Trophoblast cell (in vitro differentiated cells and primary cell): ENCODE data around the gene ERBB2.
A peak's percentile ranks its signal among the peaks of the same experiment; 100 is the strongest.

Experiments
- DNase-seq, 2 donors: peaks; one replicate each; pipeline ENCODE4 v3.0.0-alpha.2; 2016
- H2AFZ ChIP-seq: 2 replicates; pipeline ENCODE4 v1.6.1; 2013; ENCODE audit warnings: low read length, moderate library complexity, mild to moderate bottlenecking; ENCODE audit not compliant: insufficient read depth, poor library complexity
- H2AK5ac ChIP-seq: 2 replicates; pipeline ENCODE4 v1.6.1; 2013; ENCODE audit warnings: mild to moderate bottlenecking, low read length
- H2BK120ac ChIP-seq: 2 replicates; pipeline ENCODE4 v1.6.1; 2013; ENCODE audit warnings: low read length, mild to moderate bottlenecking, moderate library complexity; ENCODE audit not compliant: insufficient read depth, poor library complexity
- H2BK12ac ChIP-seq: 2 replicates; pipeline ENCODE4 v1.6.1; 2013; ENCODE audit warnings: mild to moderate bottlenecking, low read length, moderate library complexity
- H2BK5ac ChIP-seq: 2 replicates; pipeline ENCODE4 v1.6.1; 2013; ENCODE audit warnings: low read length, low read depth, moderate library complexity, mild to moderate bottlenecking; ENCODE audit not compliant: poor library complexity
- H3K14ac ChIP-seq: 2 replicates; pipeline ENCODE4 v1.6.1; 2013; ENCODE audit warnings: mild to moderate bottlenecking, low read length
- H3K18ac ChIP-seq: 2 replicates; pipeline ENCODE4 v1.6.1; 2013; ENCODE audit warnings: mild to moderate bottlenecking, low read length
- H3K23ac ChIP-seq: 2 replicates; pipeline ENCODE4 v1.6.1; 2013; ENCODE audit warnings: low read length
- H3K27ac ChIP-seq: 2 replicates; pipeline ENCODE4 v1.5.1; 2013; ENCODE audit warnings: low read depth, mild to moderate bottlenecking, inconsistent platforms, low read length, moderate library complexity
- H3K27me3 ChIP-seq: 2 replicates; pipeline ENCODE4 v1.6.1; 2013; ENCODE audit warnings: inconsistent platforms, mild to moderate bottlenecking, low read length, moderate library complexity; ENCODE audit not compliant: insufficient read depth
- H3K36me3 ChIP-seq, 2 experiments: 1 replicate in 1 of 2; 2 replicates in 1 of 2; pipeline ENCODE4 v1.6.1; 2013; ENCODE audit warnings: low read length in 2 of 2, mild to moderate bottlenecking in 2 of 2, moderate library complexity in 1 of 2; ENCODE audit not compliant: insufficient read depth in 2 of 2, control insufficient read depth in 1 of 2
- H3K4ac ChIP-seq: 2 replicates; pipeline ENCODE4 v1.6.1; 2013; ENCODE audit warnings: low read depth, mild to moderate bottlenecking, low read length, moderate library complexity
- H3K4me1 ChIP-seq, 2 experiments: 1 replicate in 1 of 2; 2 replicates in 1 of 2; pipeline ENCODE4 v1.6.1; 2013; ENCODE audit warnings: low read length in 2 of 2, mild to moderate bottlenecking in 2 of 2, moderate library complexity in 1 of 2; ENCODE audit not compliant: insufficient read depth in 2 of 2, control insufficient read depth in 1 of 2
- H3K4me2 ChIP-seq: 2 replicates; pipeline ENCODE4 v1.6.1; 2013; ENCODE audit warnings: inconsistent platforms, mild to moderate bottlenecking, low read length, moderate library complexity
- H3K4me3 ChIP-seq: 2 replicates; pipeline ENCODE4 v1.5.1; 2013; ENCODE audit warnings: mild to moderate bottlenecking, low read depth, low read length, inconsistent platforms
- H3K79me1 ChIP-seq: one replicate; pipeline ENCODE4 v1.6.1; 2013; ENCODE audit warnings: low read length
- H3K79me2 ChIP-seq: 2 replicates; pipeline ENCODE4 v1.6.1; 2013; ENCODE audit warnings: low read length, mild to moderate bottlenecking; ENCODE audit not compliant: control insufficient read depth, insufficient read depth, poor library complexity
- H3K9ac ChIP-seq: 2 replicates; pipeline ENCODE4 v1.6.1; 2013; ENCODE audit warnings: mild to moderate bottlenecking, low read length
- H3K9me3 ChIP-seq: 2 replicates; pipeline ENCODE4 v1.6.1; 2013; ENCODE audit warnings: low read depth, mild to moderate bottlenecking, control low read depth, inconsistent platforms, low read length; ENCODE audit not compliant: insufficient read depth
- H4K12ac ChIP-seq: 2 replicates; pipeline ENCODE4 v1.6.1; 2013; ENCODE audit warnings: low read depth, mild to moderate bottlenecking, low read length, moderate library complexity
- H4K8ac ChIP-seq: 2 replicates; pipeline ENCODE4 v1.6.1; 2013; ENCODE audit warnings: low read depth, mild to moderate bottlenecking, low read length, moderate library complexity
- H4K91ac ChIP-seq: one replicate; pipeline ENCODE4 v1.6.1; 2013; ENCODE audit warnings: low read depth, mild to moderate bottlenecking, low read length, moderate library complexity
- WGBS: extraction: QIAGEN DNeasy Blood & Tissue Kit; methylation state at CpG from one replicate; pipeline ENCODE4 v1.1.7; 2013; ENCODE audit warnings: missing lambda C conversion rate; ENCODE audit not compliant: insufficient read length, insufficient coverage; ENCODE audit errors: extremely low coverage; 5-methylcytosine and 5-hydroxymethylcytosine counted together

The ERBB2 gene

GRCh38 chr17:39653316-39653661, 46.6 kb upstream of the ERBB2 start:
- Histone ChIP-seq H2BK12ac (no peak overlapping the region), H4K8ac (no peak overlapping the region), H3K4me1 (peaks cover 4 to 8% of the 10 kb centered on the region in 2 experiments), H3K4ac (no peak overlapping the region), H3K27ac (no peak overlapping the region), H2BK120ac (no peak overlapping the region), H3K27me3 (no peaks in the 10 kb centered on the region), H3K23ac (no peak overlapping the region), H3K18ac (no peak overlapping the region), H3K4me2 (no peak overlapping the region), H4K12ac (no peak overlapping the region), H4K91ac (no peak overlapping the region), H3K9ac (no peak overlapping the region), H3K36me3 (peaks cover 9 to 14% of the 10 kb centered on the region in 2 experiments), H3K79me2 (no peaks in the 10 kb centered on the region), H2AFZ (no peak overlapping the region), H3K79me1 (no peaks in the 10 kb centered on the region), H3K4me3 (no peak overlapping the region), H2BK5ac (no peak overlapping the region), H3K14ac (no peak overlapping the region), H2AK5ac (no peak overlapping the region), H3K9me3 (no peaks in the 10 kb centered on the region)
- no CpG with 5 or more reads among the region's 12 CpGs for WGBS
- DNase-seq, result no peak

- H3K9ac ChIP-seq, result no peak overlapping the region
- H3K79me2 ChIP-seq, result no peaks in the 10 kb centered on the region
- H3K4me3 ChIP-seq, result no peak overlapping the region
- no peak overlapping the region for H3K27ac ChIP-seq
- no peaks in the 10 kb centered on the region for H3K27me3 ChIP-seq
- no peak overlapping the region for H2BK12ac ChIP-seq
- peaks cover 4 to 8% of the 10 kb centered on the region in 2 experiments for H3K4me1 ChIP-seq
- no peak overlapping the region for H2AK5ac ChIP-seq
- H3K23ac ChIP-seq, result no peak overlapping the region
- no peak overlapping the region for H3K14ac ChIP-seq
- H4K8ac ChIP-seq, result no peak overlapping the region
- H3K9me3 ChIP-seq, result no peaks in the 10 kb centered on the region
- H3K79me1 ChIP-seq, result no peaks in the 10 kb centered on the region
- no peak overlapping the region for H4K12ac ChIP-seq
- DNase-seq, result peak in 1 of 2 donors; percentile 70
- H3K36me3 ChIP-seq, result peaks cover 10 to 18% of the 10 kb centered on the region in 2 experiments
- no peak overlapping the region for H2BK120ac ChIP-seq
- no CpG with 5 or more reads among the region's 14 CpGs for WGBS
- H2BK5ac ChIP-seq, result no peak overlapping the region
- no peak overlapping the region for H3K4ac ChIP-seq
- no peak overlapping the region for H2AFZ ChIP-seq
- H4K91ac ChIP-seq, result no peak overlapping the region
- no peak overlapping the region for H3K4me2 ChIP-seq
- H3K18ac ChIP-seq, result no peak overlapping the region
Observed at GRCh38 chr17:39653662-39654331, 46.1 kb upstream of the ERBB2 start.

- no peak overlapping the region for H3K18ac ChIP-seq
- no peak for DNase-seq
- H3K36me3 ChIP-seq, result peaks cover 12 to 28% of the 10 kb centered on the region in 2 experiments
- H3K4ac ChIP-seq, result no peak overlapping the region
- no peak overlapping the region for H3K4me2 ChIP-seq
- H2BK5ac ChIP-seq, result no peak overlapping the region
- H4K12ac ChIP-seq, result no peak overlapping the region
- H3K79me2 ChIP-seq, result no peaks in the 10 kb centered on the region
- H3K23ac ChIP-seq, result no peak overlapping the region
- no peaks in the 10 kb centered on the region for H3K27me3 ChIP-seq
- H2BK12ac ChIP-seq, result no peak overlapping the region
- H2BK120ac ChIP-seq, result no peak overlapping the region
- no peak overlapping the region for H2AFZ ChIP-seq
- no peak overlapping the region for H3K14ac ChIP-seq
- no peak overlapping the region for H2AK5ac ChIP-seq
- H3K79me1 ChIP-seq, result no peaks in the 10 kb centered on the region
- peaks cover 4 to 8% of the 10 kb centered on the region in 2 experiments for H3K4me1 ChIP-seq
- H3K9me3 ChIP-seq, result no peaks in the 10 kb centered on the region
- H3K27ac ChIP-seq, result no peak overlapping the region
- WGBS, result no CpG with 5 or more reads among the region's 2 CpGs
- H3K4me3 ChIP-seq, result no peak overlapping the region
- H3K9ac ChIP-seq, result no peak overlapping the region
- H4K91ac ChIP-seq, result no peak overlapping the region
- no peak overlapping the region for H4K8ac ChIP-seq
Observed at GRCh38 chr17:39655105-39655504, 44.8 kb upstream of the ERBB2 start.

GRCh38 chr17:39658346-39658745, 41.5 kb upstream of the ERBB2 start:
- Histone ChIP-seq H3K27me3 (no peaks in the 10 kb centered on the region), H2BK12ac (no peak overlapping the region), H3K36me3 (peaks cover 33 to 50% of the 10 kb centered on the region in 2 experiments), H3K9ac (no peak overlapping the region), H4K8ac (no peak overlapping the region), H4K91ac (no peak overlapping the region), H3K18ac (no peak overlapping the region), H2AFZ (no peak overlapping the region), H2BK120ac (no peak overlapping the region), H2AK5ac (no peak overlapping the region), H2BK5ac (no peak overlapping the region), H3K14ac (no peak overlapping the region), H3K4ac (no peak overlapping the region), H3K79me1 (no peaks in the 10 kb centered on the region), H4K12ac (no peak overlapping the region), H3K9me3 (peaks cover 1% of the 10 kb centered on the region), H3K4me2 (no peak overlapping the region), H3K79me2 (no peaks in the 10 kb centered on the region), H3K23ac (no peak overlapping the region), H3K27ac (no peak overlapping the region), H3K4me3 (no peak overlapping the region), H3K4me1 (no peaks in the 10 kb centered on the region)
- WGBS, result no CpG with 5 or more reads among the region's 11 CpGs
- no peak for DNase-seq
